ENCODE data around the gene ALAS1. TPM values are rescaled to one million over a fixed set of nuclear protein-coding genes. Genes with fewer than 3 reads are reported as not detected.
A peak's percentile ranks its signal among the peaks of the same experiment; 100 is the strongest.

ALAS1 gene
- polyA plus RNA-seq, 1 experiment: 61.7 TPM

DNA sequence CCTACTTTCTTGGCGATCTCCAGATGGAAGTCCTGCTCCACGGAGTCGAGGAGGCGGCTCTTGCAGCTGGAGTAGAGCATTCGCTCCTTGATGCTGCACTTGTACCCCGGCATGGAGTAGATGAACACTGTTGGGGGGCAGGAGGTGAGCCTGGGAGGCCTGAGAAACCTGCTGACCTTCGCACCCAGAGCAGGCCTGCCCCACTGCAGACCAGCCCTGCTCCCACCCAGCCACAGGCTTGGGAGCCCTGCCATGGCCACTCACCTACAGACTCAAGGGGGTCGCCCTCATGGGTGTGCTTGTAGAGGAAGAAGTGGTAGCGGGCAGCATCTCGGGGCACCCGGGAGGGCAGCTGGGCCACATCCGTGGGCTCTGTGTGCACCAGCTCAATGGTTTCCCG lies 31.7 kb downstream of the ALAS1 start:
- ChIA-PET CTCF (interaction anchor here (0.8 kb wide), 1 partner anchor 9 kb away, joined by 4 read pairs; no protein-coding TSS in a partner anchor), POLR2A (no interaction called here)
- no peaks in the 10 kb centered on the region for H3K27me3 ChIP-seq (ENCODE audit: control insufficient read depth, insufficient read depth, low read length)
- no peak overlapping the region for H3K4me3 ChIP-seq (ENCODE audit: low read depth, low read length)
- DNase-seq (ENCODE audit: low read depth, low spot score): no peak
- no peak overlapping the region for H3K27ac ChIP-seq (ENCODE audit: low read depth, low read length)
- TF ChIP-seq, protein P1, sequence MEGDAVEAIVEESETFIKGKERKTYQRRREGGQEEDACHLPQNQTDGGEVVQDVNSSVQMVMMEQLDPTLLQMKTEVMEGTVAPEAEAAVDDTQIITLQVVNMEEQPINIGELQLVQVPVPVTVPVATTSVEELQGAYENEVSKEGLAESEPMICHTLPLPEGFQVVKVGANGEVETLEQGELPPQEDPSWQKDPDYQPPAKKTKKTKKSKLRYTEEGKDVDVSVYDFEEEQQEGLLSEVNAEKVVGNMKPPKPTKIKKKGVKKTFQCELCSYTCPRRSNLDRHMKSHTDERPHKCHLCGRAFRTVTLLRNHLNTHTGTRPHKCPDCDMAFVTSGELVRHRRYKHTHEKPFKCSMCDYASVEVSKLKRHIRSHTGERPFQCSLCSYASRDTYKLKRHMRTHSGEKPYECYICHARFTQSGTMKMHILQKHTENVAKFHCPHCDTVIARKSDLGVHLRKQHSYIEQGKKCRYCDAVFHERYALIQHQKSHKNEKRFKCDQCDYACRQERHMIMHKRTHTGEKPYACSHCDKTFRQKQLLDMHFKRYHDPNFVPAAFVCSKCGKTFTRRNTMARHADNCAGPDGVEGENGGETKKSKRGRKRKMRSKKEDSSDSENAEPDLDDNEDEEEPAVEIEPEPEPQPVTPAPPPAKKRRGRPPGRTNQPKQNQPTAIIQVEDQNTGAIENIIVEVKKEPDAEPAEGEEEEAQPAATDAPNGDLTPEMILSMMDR (IDR thresholded peaks at IDR 0.05; ENCODE audit: low read depth, low read length): no peak
- no peaks in the 10 kb centered on the region; the same call in 1 of the 2 replicates for H3K9me3 ChIP-seq (ENCODE audit: control insufficient read depth, insufficient read depth, low read length)

DNA sequence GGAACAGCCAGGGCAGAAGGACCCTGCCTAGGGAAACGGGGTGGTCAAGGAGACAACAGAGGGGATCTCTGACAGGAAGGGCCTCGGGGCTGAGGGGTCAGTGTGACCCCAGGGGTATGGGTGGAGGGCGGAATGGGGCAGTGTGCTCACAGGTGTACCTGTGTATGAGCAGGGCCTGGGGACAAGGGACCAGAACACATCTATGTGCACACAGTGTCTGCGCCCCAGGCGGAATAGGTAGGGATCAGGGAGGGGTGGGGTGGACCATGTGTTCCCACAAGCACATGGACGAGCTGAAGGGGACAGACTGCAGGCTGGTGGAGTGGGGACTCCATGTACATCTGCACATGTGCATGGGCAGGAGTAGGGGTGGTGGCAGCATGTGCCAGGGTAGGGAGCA lies 32.5 kb downstream of the ALAS1 start:
- CTCF ChIA-PET: interaction anchor here (0.9 to 3.8 kb wide), 8 partner anchors 8 to 109 kb away, joined by 3 to 34 read pairs (median 6); partner anchors contain the start of gene WDR82
- no peak overlapping the region for H3K27ac ChIP-seq (ENCODE audit: low read depth, low read length)
- no peaks in the 10 kb centered on the region; the same call in 1 of the 2 replicates for H3K9me3 ChIP-seq (ENCODE audit: control insufficient read depth, insufficient read depth, low read length)
- no peaks in the 10 kb centered on the region for H3K27me3 ChIP-seq (ENCODE audit: control insufficient read depth, insufficient read depth, low read length)
- no peak overlapping the region for H3K4me3 ChIP-seq (ENCODE audit: low read depth, low read length)
- no peak for DNase-seq (ENCODE audit: low read depth, low spot score)
- TF ChIP-seq, protein P1 (IDR thresholded peaks at IDR 0.05; ENCODE audit: low read depth, low read length): no peak
- POLR2A ChIA-PET: no interaction called here

DNA sequence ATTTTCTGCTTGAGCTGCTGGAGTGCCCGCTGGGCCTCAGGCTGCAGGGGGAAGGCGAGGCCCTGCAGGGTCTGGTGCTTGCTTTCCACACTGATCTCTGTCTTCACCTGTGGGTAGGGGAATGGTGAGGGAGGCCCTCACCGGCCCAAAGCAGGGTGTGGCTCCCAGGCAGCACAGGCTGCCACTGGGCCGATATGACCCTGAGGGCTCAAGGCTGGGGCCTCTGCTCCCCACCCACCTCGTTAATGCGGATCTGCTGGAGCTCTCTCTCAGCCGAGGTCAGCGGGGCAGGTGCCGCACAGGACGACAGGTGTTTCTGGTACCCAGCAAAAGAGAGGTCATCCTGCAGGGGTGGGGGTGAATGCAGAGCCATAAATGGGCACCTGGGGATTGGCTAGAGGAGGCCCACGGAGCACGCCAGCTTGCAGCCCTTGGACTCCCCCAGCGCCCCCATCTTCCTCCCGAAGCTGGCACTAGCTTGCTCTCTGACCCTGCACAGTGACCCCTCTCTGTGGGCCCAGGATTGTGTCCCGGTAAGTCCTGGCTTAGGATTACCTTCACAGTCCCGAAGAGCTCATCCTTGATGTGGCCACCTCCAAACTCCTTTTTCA lies 33.0 kb downstream of the ALAS1 start:
- no peak for DNase-seq (ENCODE audit: low read depth, low spot score)
- POLR2A ChIA-PET: no interaction called here

DNA sequence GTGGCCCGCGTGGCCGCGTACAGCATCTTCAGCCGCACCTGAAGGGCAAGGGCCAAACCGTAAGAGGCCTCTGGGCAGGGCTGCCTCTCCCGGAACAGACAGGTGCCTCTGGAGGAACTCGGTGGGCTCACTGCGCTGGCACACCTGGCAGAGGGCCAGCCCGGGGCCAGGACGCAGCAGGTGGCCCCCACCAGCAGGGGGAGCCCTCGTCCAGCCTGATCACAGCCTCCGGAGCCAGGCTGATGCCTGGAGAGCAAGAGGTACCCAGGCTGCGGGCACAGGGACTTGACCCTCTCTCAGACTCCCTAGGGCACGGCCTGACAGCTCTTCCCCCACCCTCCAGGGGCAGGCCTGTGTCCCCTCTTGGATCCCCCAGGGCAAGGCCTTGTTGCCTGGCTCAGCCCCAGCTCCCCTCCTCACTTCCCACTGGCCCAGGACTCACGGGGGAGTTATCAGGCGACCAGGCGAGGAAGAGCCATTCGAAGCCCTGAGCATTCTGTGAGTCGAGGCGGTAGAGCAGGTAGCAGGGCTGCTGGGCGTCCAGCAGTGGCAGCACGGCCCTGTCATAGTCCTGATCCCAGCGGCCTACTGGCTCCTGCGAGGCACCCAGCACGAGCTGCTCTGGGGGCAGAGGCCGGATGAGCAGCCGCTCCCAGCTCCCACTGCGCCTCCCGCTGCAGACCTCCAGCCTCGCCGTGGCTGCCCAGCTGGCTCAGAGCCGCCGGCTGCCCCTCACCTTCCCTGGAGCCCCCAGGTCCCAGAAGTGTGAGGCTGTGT lies 33.7 kb downstream of the ALAS1 start:
- no peak overlapping the region for H3K27ac ChIP-seq (ENCODE audit: low read depth, low read length)
- POLR2A ChIA-PET: no interaction called here
- CTCF ChIA-PET: interaction anchor here (0.7 to 3.8 kb wide), 14 partner anchors 9 to 184 kb away, joined by 3 to 34 read pairs (median 5); partner anchors contain the start of genes GLYCTK and WDR82
- DNase-seq (ENCODE audit: low read depth, low spot score): no peak
- H3K9me3 ChIP-seq (ENCODE audit: control insufficient read depth, insufficient read depth, low read length): no peaks in the 10 kb centered on the region; the same call in 1 of the 2 replicates
- TF ChIP-seq, protein P1 (IDR thresholded peaks at IDR 0.05; ENCODE audit: low read depth, low read length): peak; percentile 68
- no peak overlapping the region for H3K4me3 ChIP-seq (ENCODE audit: low read depth, low read length)
- H3K27me3 ChIP-seq (ENCODE audit: control insufficient read depth, insufficient read depth, low read length): no peaks in the 10 kb centered on the region

More for the DNA sequence above, 33.0 kb downstream of the ALAS1 start:
- H3K27me3 ChIP-seq (ENCODE audit: control insufficient read depth, insufficient read depth, low read length): no peaks in the 10 kb centered on the region
- TF ChIP-seq, protein P1 (IDR thresholded peaks at IDR 0.05; ENCODE audit: low read depth, low read length): no peak
- H3K4me3 ChIP-seq (ENCODE audit: low read depth, low read length): no peak overlapping the region
- no peak overlapping the region for H3K27ac ChIP-seq (ENCODE audit: low read depth, low read length)
- H3K9me3 ChIP-seq (ENCODE audit: control insufficient read depth, insufficient read depth, low read length): no peaks in the 10 kb centered on the region; the same call in 1 of the 2 replicates
- CTCF ChIA-PET: interaction anchor here (0.7 to 3.8 kb wide), 14 partner anchors 9 to 185 kb away, joined by 3 to 34 read pairs (median 5); partner anchors contain the start of genes GLYCTK and WDR82
